PC-3 (cell line): ENCODE results near the gene ITCH.

Source experiments
- CTCF ChIP-seq: fragments of 300-600 bp; sonication (generic); conservative IDR thresholded peaks from 2 replicates; pipeline ENCODE4 v1.5.1; 2017; ENCODE audit warnings: antibody characterized with exemption, low read depth, mild to moderate bottlenecking, low read length
- EZH2 ChIP-seq: fragments of 300-600 bp; sonication (generic); IDR thresholded peaks from one replicate; pipeline ENCODE4 v1.6.1; 2017; ENCODE audit warnings: antibody characterized with exemption, mild to moderate bottlenecking, low read length; ENCODE audit not compliant: unreplicated experiment
- EZH2phosphoT487 ChIP-seq: fragments of 300-600 bp; sonication (generic); IDR thresholded peaks from 2 replicates; pipeline ENCODE4 v1.6.1; 2018; ENCODE audit warnings: mild to moderate bottlenecking, antibody characterized with exemption, low read length, borderline replicate concordance

- TF ChIP-seq CTCF (no peak), EZH2phosphoT487 (no peak), EZH2 (no peak)
These were observed 176.7 kb downstream of the ITCH start for GRCh38 chr20:34539756-34540155.
